ENCODE data around the gene HIP1R. TPM values are rescaled to one million over a fixed set of nuclear protein-coding genes. Genes with fewer than 3 reads are reported as not detected.

Gene HIP1R
- total and polyA plus RNA-seq, 11 donors = 14.9 to 49.5 (median 19.6) TPM

DNA sequence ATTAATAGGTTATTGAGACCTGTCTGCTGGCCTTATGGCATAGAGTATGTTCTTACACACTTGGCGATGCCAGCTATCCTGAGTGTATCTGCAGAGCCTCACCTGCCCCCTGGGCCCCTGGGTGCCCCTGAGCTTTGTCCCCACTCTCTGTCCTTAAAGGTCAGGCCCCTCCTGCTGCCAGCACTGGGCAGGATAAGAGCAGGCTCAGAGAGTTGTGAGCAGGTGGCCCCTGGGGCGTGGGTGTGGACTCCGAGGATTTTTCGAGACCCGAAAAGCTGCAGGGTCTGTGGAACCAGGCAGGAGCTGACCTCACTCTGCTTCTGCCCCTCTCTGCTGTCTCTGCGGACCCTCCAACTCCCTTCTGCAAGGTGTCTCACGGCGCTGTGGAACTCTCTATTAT lies 8.2 kb downstream of the HIP1R start:
- no peaks in the 10 kb centered on the region for H3K27me3 ChIP-seq
- peak overlapping the region in 5 of 12 donors; percentile 86 to 98 (median 87) for H3K27ac ChIP-seq
- no peak for DNase-seq
- intact Hi-C loops (cut with DNase I) = loop anchor here in 2 of 10 donors (5.0 to 10.0 kb wide), 2 partner anchors 49 to 51 kb away; no protein-coding TSS in a partner anchor
- peaks cover 0 to 2% (median 0%) of the 10 kb centered on the region in 9 donors for H3K36me3 ChIP-seq
- H3K4me3 ChIP-seq = no peak overlapping the region
- WGBS, 4 donors = 90 to 95% (median 91%) methylated on average over 6 to 8 of the region's 8 CpGs
- no peak for ATAC-seq
- TF ChIP-seq, protein P1, sequence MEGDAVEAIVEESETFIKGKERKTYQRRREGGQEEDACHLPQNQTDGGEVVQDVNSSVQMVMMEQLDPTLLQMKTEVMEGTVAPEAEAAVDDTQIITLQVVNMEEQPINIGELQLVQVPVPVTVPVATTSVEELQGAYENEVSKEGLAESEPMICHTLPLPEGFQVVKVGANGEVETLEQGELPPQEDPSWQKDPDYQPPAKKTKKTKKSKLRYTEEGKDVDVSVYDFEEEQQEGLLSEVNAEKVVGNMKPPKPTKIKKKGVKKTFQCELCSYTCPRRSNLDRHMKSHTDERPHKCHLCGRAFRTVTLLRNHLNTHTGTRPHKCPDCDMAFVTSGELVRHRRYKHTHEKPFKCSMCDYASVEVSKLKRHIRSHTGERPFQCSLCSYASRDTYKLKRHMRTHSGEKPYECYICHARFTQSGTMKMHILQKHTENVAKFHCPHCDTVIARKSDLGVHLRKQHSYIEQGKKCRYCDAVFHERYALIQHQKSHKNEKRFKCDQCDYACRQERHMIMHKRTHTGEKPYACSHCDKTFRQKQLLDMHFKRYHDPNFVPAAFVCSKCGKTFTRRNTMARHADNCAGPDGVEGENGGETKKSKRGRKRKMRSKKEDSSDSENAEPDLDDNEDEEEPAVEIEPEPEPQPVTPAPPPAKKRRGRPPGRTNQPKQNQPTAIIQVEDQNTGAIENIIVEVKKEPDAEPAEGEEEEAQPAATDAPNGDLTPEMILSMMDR (IDR thresholded peaks at IDR 0.05) = no peak
- no peak for TF ChIP-seq POLR2A (IDR thresholded peaks at IDR 0.05)
- H3K4me1 ChIP-seq = peaks cover 0 to 43% (median 23%) of the 10 kb centered on the region in 12 donors
- no peaks in the 10 kb centered on the region for H3K9me3 ChIP-seq

DNA sequence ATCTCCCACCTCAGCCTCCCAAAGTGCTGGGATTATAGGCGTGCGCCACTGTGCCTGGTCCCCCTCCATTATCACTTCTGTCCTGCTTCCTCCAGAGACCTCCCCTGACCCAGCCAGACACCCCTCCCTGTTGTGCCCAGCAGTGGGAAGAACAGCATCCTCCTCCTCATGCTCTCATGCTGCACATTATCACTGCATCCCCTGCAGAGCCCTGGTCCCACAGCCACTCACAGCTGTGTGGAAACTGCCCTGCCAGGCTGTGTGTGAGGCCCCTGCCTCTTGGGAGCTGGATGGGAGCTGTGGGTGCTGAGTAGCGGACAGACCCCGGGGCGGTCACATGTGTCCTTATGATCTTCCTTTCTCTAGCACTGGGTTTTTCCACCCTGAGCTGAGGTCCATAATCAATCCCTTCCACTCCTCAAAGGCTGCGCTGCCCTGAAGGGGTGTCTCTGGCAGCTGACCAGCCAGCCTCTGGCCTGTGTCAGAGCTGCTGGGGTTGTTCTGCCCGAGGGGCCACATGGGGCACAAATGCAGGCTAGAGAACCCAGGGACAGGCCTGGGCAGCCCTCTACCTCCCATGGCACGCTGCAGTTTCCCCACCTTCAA lies 9.2 kb downstream of the HIP1R start:
- 85 to 91% (median 88%) methylated on average over 8 of the region's 8 CpGs for WGBS, 4 donors
- Histone ChIP-seq H3K4me3 (no peak overlapping the region), H3K9me3 (no peaks in the 10 kb centered on the region), H3K27ac (no peak overlapping the region), H3K27me3 (no peaks in the 10 kb centered on the region), H3K4me1 (peaks cover 0 to 51% (median 27%) of the 10 kb centered on the region in 12 donors), H3K36me3 (peaks cover 0 to 5% (median 0%) of the 10 kb centered on the region in 9 donors)
- no peak for DNase-seq
- TF ChIP-seq, protein P1 (IDR thresholded peaks at IDR 0.05) = no peak
- no peak for TF ChIP-seq POLR2A (IDR thresholded peaks at IDR 0.05)
- intact Hi-C loops (cut with DNase I) = loop anchor here in 2 of 10 donors (5.0 to 10.0 kb wide), 2 partner anchors 50 to 52 kb away; no protein-coding TSS in a partner anchor
- no peak for ATAC-seq

DNA sequence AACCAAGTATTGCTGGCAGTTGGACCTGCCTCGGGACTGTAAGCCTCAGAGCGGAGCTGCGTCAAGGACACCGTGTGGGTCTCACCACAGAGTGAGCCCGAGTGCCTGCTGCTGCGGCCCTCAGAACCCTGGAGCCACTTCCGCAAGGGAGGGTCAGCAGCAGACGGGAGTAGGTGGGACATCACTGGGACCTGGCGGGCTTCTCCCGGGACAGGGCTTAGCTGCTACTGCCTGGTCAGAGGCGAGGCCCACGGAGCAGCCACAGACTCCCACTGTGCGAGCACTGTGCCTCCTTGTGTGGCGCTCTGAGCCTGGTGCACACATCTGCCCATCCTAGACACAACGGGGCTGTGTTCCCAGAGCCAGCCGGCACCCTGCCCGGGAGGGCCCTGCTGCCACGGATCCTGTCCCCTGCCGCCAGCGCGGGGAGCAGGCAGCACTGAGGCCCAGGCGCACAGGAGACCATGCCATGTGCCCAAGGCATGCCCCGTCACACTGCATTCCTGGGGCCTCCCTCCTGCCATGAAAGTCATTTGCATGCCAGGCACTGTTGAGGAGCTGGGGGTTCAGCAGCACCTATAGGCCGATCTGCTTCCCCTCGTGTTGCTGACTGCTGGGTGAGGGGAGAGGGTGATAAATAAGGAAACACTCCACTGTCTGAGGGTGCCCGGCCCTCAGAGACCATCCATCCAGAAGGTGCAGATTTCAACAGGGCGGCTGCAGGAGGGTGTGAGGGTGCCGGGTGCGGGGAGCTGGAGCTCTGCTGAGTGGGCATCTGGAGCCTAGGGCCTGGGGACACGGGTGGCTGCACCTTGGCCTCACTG lies 10.0 kb downstream of the HIP1R start:
- ATAC-seq = no peak
- Histone ChIP-seq H3K9me3 (no peaks in the 10 kb centered on the region), H3K4me3 (no peak overlapping the region), H3K27me3 (no peaks in the 10 kb centered on the region), H3K27ac (peak overlapping the region in 1 of 12 donors; percentile 44), H3K4me1 (peaks cover 0 to 56% (median 28%) of the 10 kb centered on the region in 12 donors), H3K36me3 (peaks cover 0 to 5% (median 0%) of the 10 kb centered on the region in 9 donors)
- no peak for DNase-seq
- 87 to 94% (median 91%) methylated on average over 20 to 30 of the region's 30 CpGs for WGBS, 4 donors
- TF ChIP-seq, protein P1 (IDR thresholded peaks at IDR 0.05) = no peak
- no peak for TF ChIP-seq POLR2A (IDR thresholded peaks at IDR 0.05)
- intact Hi-C loops (cut with DNase I) = loop anchor here in 1 of 10 donors (10.0 kb wide), 1 partner anchor 50 kb away; no protein-coding TSS in a partner anchor

Data from heart left ventricle (tissue), 16 donors.